KMS-11 (cell line): Measurements from ENCODE around the gene DBF4B.

Experiments
- H2AFZ ChIP-seq: fragments of 200-600 bp; sonication (generic); 2 replicates; pipeline ENCODE4 v1.6.1; 2016; ENCODE audit warnings: antibody characterized with exemption, mixed run types, low read depth
- H3K27ac ChIP-seq: fragments of 200-600 bp; sonication (generic); 2 replicates; pipeline ENCODE4 v1.6.1; 2016; ENCODE audit warnings: mild to moderate bottlenecking, mixed run types
- H3K27me3 ChIP-seq: fragments of 200-600 bp; sonication (generic); 2 replicates; pipeline ENCODE4 v1.6.1; 2017; ENCODE audit warnings: mild to moderate bottlenecking, low read depth, mixed run types, moderate library complexity; ENCODE audit not compliant: insufficient read depth
- H3K36me3 ChIP-seq: fragments of 200-600 bp; sonication (generic); 2 replicates; pipeline ENCODE4 v1.6.1; 2017; ENCODE audit warnings: mild to moderate bottlenecking, mixed run types; ENCODE audit not compliant: insufficient read depth
- H3K4me1 ChIP-seq: fragments of 200-600 bp; sonication (generic); 2 replicates; pipeline ENCODE4 v1.6.1; 2016; ENCODE audit warnings: mild to moderate bottlenecking, low read depth, mixed run types; ENCODE audit not compliant: poor library complexity, severe bottlenecking
- H3K4me2 ChIP-seq: fragments of 200-600 bp; sonication (generic); 2 replicates; pipeline ENCODE4 v1.7.0; 2016; ENCODE audit warnings: mild to moderate bottlenecking, mixed run types
- H3K4me3 ChIP-seq: fragments of 200-600 bp; sonication (generic); IDR thresholded peaks from 2 replicates; pipeline ENCODE4 v1.6.1; 2017; ENCODE audit warnings: low read depth, low read length, mixed read lengths; ENCODE audit not compliant: insufficient read depth
- H3K79me2 ChIP-seq: fragments of 200-600 bp; sonication (generic); 2 replicates; pipeline ENCODE4 v1.6.1; 2016; ENCODE audit warnings: low read depth, mixed run types; ENCODE audit not compliant: insufficient read depth
- H3K9ac ChIP-seq: fragments of 200-600 bp; sonication (generic); 2 replicates; pipeline ENCODE4 v1.6.1; 2016; ENCODE audit warnings: mild to moderate bottlenecking, mixed run types
- H4K20me1 ChIP-seq: fragments of 200-600 bp; sonication (generic); 2 replicates; pipeline ENCODE4 v1.6.1; 2016; ENCODE audit warnings: mild to moderate bottlenecking, mixed run types; ENCODE audit not compliant: insufficient read depth
- CTCF ChIP-seq: fragments of 200-600 bp; sonication (generic); conservative IDR thresholded peaks from 2 replicates; pipeline ENCODE4 v1.6.1; 2017; ENCODE audit warnings: low read depth, mild to moderate bottlenecking, antibody characterized with exemption, low read length, moderate library complexity, mixed read lengths

Gene DBF4B

GRCh38 chr17:44795928-44796327 lies 87.5 kb downstream of the DBF4B start:
- Histone ChIP-seq H3K4me2 (no peak overlapping the region), H3K36me3 (no peaks in the 10 kb centered on the region), H3K9ac (no peak overlapping the region), H3K4me3 (no peak overlapping the region), H2AFZ (no peak overlapping the region), H4K20me1 (no peaks in the 10 kb centered on the region), H3K4me1 (no peaks in the 10 kb centered on the region), H3K79me2 (no peaks in the 10 kb centered on the region), H3K27ac (no peak overlapping the region), H3K27me3 (no peaks in the 10 kb centered on the region)
- TF ChIP-seq CTCF, result no peak

GRCh38 chr17:44796731-44797130 lies 88.3 kb downstream of the DBF4B start:
- no peak overlapping the region for H3K4me3 ChIP-seq
- no peaks in the 10 kb centered on the region for H3K36me3 ChIP-seq
- H3K4me2 ChIP-seq, result no peak overlapping the region
- H4K20me1 ChIP-seq, result no peaks in the 10 kb centered on the region
- H3K4me1 ChIP-seq, result no peaks in the 10 kb centered on the region
- H3K79me2 ChIP-seq, result no peaks in the 10 kb centered on the region
- no peak overlapping the region for H3K9ac ChIP-seq
- no peak overlapping the region for H2AFZ ChIP-seq
- no peak overlapping the region for H3K27ac ChIP-seq
- no peak for TF ChIP-seq CTCF
- H3K27me3 ChIP-seq, result no peaks in the 10 kb centered on the region

- Histone ChIP-seq H3K27me3 (no peaks in the 10 kb centered on the region), H3K4me2 (no peak overlapping the region), H3K4me3 (no peak overlapping the region), H3K79me2 (no peaks in the 10 kb centered on the region), H3K27ac (no peak overlapping the region), H3K9ac (no peak overlapping the region), H3K4me1 (no peaks in the 10 kb centered on the region), H2AFZ (no peak overlapping the region), H4K20me1 (no peaks in the 10 kb centered on the region), H3K36me3 (no peaks in the 10 kb centered on the region)
- no peak for TF ChIP-seq CTCF
Measured at GRCh38 chr17:44797802-44798201, 89.3 kb downstream of the DBF4B start.

- no peaks in the 10 kb centered on the region for H4K20me1 ChIP-seq
- no peaks in the 10 kb centered on the region for H3K36me3 ChIP-seq
Measured at GRCh38 chr17:44798356-44798755, 89.9 kb downstream of the DBF4B start.

More at GRCh38 chr17:44798356-44798755, 89.9 kb downstream of the DBF4B start:
- Histone ChIP-seq H3K4me1 (no peaks in the 10 kb centered on the region), H2AFZ (no peak overlapping the region), H3K79me2 (no peaks in the 10 kb centered on the region), H3K27ac (no peak overlapping the region), H3K9ac (no peak overlapping the region), H3K27me3 (no peaks in the 10 kb centered on the region), H3K4me3 (no peak overlapping the region), H3K4me2 (no peak overlapping the region)
- no peak for TF ChIP-seq CTCF
